ENCODE data around the gene CCDC141.

CCDC141 gene

DNA sequence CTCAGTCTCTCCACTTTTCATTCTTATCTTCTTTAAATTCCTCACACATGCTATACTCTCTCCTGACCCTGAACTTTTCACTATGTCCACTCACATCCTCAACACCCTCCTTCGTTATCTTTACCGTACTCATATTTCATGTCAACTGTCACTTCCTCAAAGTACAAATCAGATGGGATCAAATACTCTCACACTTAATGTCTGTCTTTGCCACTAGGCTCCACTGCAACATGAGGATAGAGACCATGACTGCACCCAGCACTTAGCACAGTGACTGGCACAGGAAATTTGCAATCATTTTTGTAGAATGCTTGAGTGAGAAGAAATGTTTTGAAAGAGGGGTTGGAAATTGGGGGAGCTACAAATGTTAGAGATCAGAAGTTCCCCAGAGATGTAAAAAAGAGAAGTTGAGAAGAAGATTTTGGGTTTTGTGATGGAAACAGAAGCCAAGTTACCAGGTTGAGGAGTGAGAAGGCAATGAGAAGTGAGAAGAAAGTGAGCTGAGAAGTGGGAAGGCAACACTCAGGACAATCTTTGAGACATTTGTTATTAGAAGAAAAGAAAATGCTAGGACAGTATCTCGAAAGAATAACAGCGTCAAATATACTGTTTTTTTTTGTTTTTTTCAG is 87.0 kb downstream of the CCDC141 start:
- no peaks in the 10 kb centered on the region for H4K20me1 ChIP-seq (ENCODE audit: insufficient read depth, low read length)
- H3K4me2 ChIP-seq (ENCODE audit: low read depth, low read length), result no peak overlapping the region
- H2AFZ ChIP-seq (ENCODE audit: low read length), result no peak overlapping the region
- H3K9me3 ChIP-seq (replicated peaks; ENCODE audit: insufficient read depth, low read length), result no peaks in the 10 kb centered on the region
- H3K4me1 ChIP-seq (ENCODE audit: low read length), result peaks cover 19% of the 10 kb centered on the region
- DNase-seq, result no peak
- no peak overlapping the region for H3K9ac ChIP-seq (ENCODE audit: low read length)
- H3F3A ChIP-seq (ENCODE audit: insufficient read depth, low read length), result no peaks in the 10 kb centered on the region
- H3K9me2 ChIP-seq (replicated peaks; ENCODE audit: insufficient read depth, low read length), result no peaks in the 10 kb centered on the region
- H3K79me2 ChIP-seq (ENCODE audit: low read length), result no peaks in the 10 kb centered on the region
- H3K4me3 ChIP-seq (ENCODE audit: low read length), result no peak overlapping the region
- no peaks in the 10 kb centered on the region for H3K36me3 ChIP-seq (replicated peaks; ENCODE audit: insufficient read depth, low read length)
- H3K27ac ChIP-seq (ENCODE audit: low read length), result no peak overlapping the region
- no peaks in the 10 kb centered on the region for H3K27me3 ChIP-seq (replicated peaks; ENCODE audit: insufficient read depth, low read length)
- no peak for TF ChIP-seq EZH2 (optimal IDR thresholded peaks at IDR 0.05; ENCODE audit: low read depth, low read length)

DNA sequence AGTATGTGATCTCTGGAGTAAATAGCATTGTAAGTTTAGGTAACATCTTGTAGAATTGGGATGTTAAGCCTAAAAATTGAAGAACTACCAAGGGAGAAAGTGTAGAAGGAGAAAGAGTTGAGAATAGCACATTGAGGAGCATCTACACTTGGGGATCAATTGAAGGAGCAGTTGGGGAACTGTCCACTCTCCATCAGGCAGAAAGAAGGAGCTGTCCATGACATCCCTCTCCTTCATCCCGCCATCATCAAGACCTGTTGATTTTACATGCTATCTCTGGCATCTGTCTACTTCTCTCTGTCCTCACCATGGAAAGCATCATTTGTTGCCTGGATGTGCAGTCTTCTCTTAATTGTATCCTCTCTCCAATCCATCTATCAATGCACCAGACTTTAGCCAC is 87.8 kb downstream of the CCDC141 start:
- no peaks in the 10 kb centered on the region for H4K20me1 ChIP-seq (ENCODE audit: insufficient read depth, low read length)
- H3K4me1 ChIP-seq (ENCODE audit: low read length), result peaks cover 19% of the 10 kb centered on the region
- no peak for TF ChIP-seq EZH2 (optimal IDR thresholded peaks at IDR 0.05; ENCODE audit: low read depth, low read length)
- no peak for TF ChIP-seq EZH2phosphoT487 (IDR thresholded peaks at IDR 0.05; ENCODE audit: low read length)
- TF ChIP-seq, protein P1, sequence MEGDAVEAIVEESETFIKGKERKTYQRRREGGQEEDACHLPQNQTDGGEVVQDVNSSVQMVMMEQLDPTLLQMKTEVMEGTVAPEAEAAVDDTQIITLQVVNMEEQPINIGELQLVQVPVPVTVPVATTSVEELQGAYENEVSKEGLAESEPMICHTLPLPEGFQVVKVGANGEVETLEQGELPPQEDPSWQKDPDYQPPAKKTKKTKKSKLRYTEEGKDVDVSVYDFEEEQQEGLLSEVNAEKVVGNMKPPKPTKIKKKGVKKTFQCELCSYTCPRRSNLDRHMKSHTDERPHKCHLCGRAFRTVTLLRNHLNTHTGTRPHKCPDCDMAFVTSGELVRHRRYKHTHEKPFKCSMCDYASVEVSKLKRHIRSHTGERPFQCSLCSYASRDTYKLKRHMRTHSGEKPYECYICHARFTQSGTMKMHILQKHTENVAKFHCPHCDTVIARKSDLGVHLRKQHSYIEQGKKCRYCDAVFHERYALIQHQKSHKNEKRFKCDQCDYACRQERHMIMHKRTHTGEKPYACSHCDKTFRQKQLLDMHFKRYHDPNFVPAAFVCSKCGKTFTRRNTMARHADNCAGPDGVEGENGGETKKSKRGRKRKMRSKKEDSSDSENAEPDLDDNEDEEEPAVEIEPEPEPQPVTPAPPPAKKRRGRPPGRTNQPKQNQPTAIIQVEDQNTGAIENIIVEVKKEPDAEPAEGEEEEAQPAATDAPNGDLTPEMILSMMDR (IDR thresholded peaks at IDR 0.05; ENCODE audit: low read length), result no peak
- DNase-seq, result no peak
- H3K9ac ChIP-seq (ENCODE audit: low read length), result no peak overlapping the region
- no peaks in the 10 kb centered on the region for H3F3A ChIP-seq (ENCODE audit: insufficient read depth, low read length)
- H3K4me2 ChIP-seq (ENCODE audit: low read depth, low read length), result no peak overlapping the region
- H3K79me2 ChIP-seq (ENCODE audit: low read length), result no peaks in the 10 kb centered on the region
- no peaks in the 10 kb centered on the region for H3K9me3 ChIP-seq (replicated peaks; ENCODE audit: insufficient read depth, low read length)
- H3K4me3 ChIP-seq (ENCODE audit: low read length), result no peak overlapping the region
- H3K27me3 ChIP-seq (replicated peaks; ENCODE audit: insufficient read depth, low read length), result no peaks in the 10 kb centered on the region
- no peaks in the 10 kb centered on the region for H3K9me2 ChIP-seq (replicated peaks; ENCODE audit: insufficient read depth, low read length)
- H2AFZ ChIP-seq (ENCODE audit: low read length), result no peak overlapping the region
- H3K27ac ChIP-seq (ENCODE audit: low read length), result no peak overlapping the region
- H3K36me3 ChIP-seq (replicated peaks; ENCODE audit: insufficient read depth, low read length), result no peaks in the 10 kb centered on the region

DNA sequence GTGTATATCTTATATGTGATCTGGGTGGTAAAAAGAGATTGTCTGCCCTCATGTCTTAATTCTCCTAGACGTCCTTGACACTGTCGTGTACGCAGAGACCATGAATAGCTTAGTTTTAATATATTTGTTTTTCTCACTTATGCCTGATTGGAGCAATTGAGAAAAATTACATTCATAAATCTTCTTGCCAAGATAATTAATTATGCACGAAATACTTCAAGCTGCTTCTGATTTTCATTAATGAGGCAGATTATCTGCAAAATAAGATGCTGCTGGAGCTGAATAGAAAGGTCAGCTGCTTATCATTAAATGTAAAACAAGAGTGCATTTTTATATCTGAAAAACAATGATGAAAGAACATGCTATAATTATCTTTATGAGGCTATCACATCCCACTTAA is 95.9 kb downstream of the CCDC141 start:
- Histone ChIP-seq H3K36me3 (replicated peaks; ENCODE audit: insufficient read depth, low read length) (no peaks in the 10 kb centered on the region), H3K9ac (ENCODE audit: low read length) (no peak overlapping the region), H3F3A (ENCODE audit: insufficient read depth, low read length) (peaks cover 12% of the 10 kb centered on the region), H3K27ac (ENCODE audit: low read length) (no peak overlapping the region), H3K9me2 (replicated peaks; ENCODE audit: insufficient read depth, low read length) (no peaks in the 10 kb centered on the region), H4K20me1 (ENCODE audit: insufficient read depth, low read length) (no peaks in the 10 kb centered on the region), H2AFZ (ENCODE audit: low read length) (no peak overlapping the region), H3K79me2 (ENCODE audit: low read length) (no peaks in the 10 kb centered on the region), H3K9me3 (replicated peaks; ENCODE audit: insufficient read depth, low read length) (no peaks in the 10 kb centered on the region), H3K4me3 (ENCODE audit: low read length) (no peak overlapping the region), H3K27me3 (replicated peaks; ENCODE audit: insufficient read depth, low read length) (no peaks in the 10 kb centered on the region), H3K4me1 (ENCODE audit: low read length) (0 out of 2 replicates have a peak, but pooled peaks cover 3% of the 10 kb centered on the region), H3K4me2 (ENCODE audit: low read depth, low read length) (no peak overlapping the region)
- TF ChIP-seq EZH2 (optimal IDR thresholded peaks at IDR 0.05; ENCODE audit: low read depth, low read length) (no peak), EZH2phosphoT487 (IDR thresholded peaks at IDR 0.05; ENCODE audit: low read length) (no peak)
- TF ChIP-seq, protein P1 (IDR thresholded peaks at IDR 0.05; ENCODE audit: low read length), result no peak
- no peak for DNase-seq

DNA sequence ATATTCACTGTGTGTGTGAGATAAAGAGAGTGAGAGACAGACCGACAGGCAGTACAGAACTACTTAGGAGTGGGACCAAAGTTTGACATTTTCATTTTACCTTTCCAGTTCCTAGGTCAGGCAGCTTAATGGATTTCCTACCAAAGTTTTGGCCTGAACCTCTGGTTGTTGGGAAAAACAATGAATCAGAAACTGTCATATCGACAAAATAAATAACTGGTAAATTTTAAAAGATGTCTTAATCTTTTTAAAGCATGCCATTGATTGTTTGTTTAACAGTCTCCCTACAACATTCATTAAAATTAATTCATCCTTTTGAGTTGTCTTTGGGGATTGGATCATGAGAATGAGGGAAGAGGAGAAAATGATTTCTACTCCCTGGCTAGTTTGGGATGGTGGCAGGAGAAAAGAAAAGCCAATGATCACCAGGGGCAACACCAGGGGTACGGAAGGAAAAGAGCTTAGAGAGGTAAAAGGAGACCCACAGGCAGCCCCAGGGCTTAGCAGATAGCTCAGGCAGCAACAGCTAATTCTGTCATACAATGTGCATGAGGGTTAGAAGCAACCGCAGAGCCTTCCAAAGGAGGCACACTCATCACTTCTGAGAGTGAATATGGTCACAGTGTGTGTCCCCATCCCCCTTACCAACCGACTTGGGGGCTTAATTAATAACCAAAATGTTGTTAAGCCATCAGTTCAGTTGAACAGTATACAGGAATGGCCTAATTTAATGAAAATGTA is 98.5 kb downstream of the CCDC141 start:
- Histone ChIP-seq H2AFZ (ENCODE audit: low read length) (no peak overlapping the region), H4K20me1 (ENCODE audit: insufficient read depth, low read length) (no peaks in the 10 kb centered on the region), H3K79me2 (ENCODE audit: low read length) (no peaks in the 10 kb centered on the region), H3K4me1 (ENCODE audit: low read length) (0 out of 2 replicates have a peak, but pooled peaks cover 3% of the 10 kb centered on the region), H3F3A (ENCODE audit: insufficient read depth, low read length) (peaks cover 12% of the 10 kb centered on the region), H3K36me3 (replicated peaks; ENCODE audit: insufficient read depth, low read length) (no peaks in the 10 kb centered on the region), H3K9me3 (replicated peaks; ENCODE audit: insufficient read depth, low read length) (no peaks in the 10 kb centered on the region), H3K4me3 (ENCODE audit: low read length) (no peak overlapping the region), H3K27ac (ENCODE audit: low read length) (no peak overlapping the region), H3K9ac (ENCODE audit: low read length) (no peak overlapping the region), H3K9me2 (replicated peaks; ENCODE audit: insufficient read depth, low read length) (no peaks in the 10 kb centered on the region), H3K4me2 (ENCODE audit: low read depth, low read length) (no peak overlapping the region), H3K27me3 (replicated peaks; ENCODE audit: insufficient read depth, low read length) (no peaks in the 10 kb centered on the region)
- TF ChIP-seq, protein P1 (IDR thresholded peaks at IDR 0.05; ENCODE audit: low read length), result no peak
- TF ChIP-seq EZH2 (optimal IDR thresholded peaks at IDR 0.05; ENCODE audit: low read depth, low read length) (no peak), EZH2phosphoT487 (IDR thresholded peaks at IDR 0.05; ENCODE audit: low read length) (no peak)
- DNase-seq, result no peak

Data from MM.1S (cell line).